ENCODE results near the gene GSK3B.

Gene GSK3B

DNA sequence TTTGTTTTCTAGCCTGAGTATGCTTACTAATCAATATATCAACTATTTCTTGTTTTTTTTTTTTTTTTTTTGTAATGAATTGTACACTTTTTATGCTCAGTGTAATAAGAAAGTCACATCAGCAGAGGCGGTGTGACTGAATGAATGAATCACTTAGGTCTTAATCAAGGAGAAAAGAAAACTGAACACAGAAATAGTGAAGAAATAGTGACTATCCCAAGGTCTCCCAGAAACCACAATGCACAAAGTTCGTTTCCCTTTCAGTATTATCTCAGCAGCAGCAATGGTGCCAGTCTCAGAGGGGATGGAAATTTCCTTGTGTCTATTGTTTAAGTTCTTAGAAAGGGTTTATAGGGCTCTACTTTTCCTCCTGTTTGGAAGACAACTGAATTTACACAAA lies 231.6 kb downstream of the GSK3B start:
- Histone ChIP-seq H3K4me3 (ENCODE audit: low read depth, low read length) (no peak overlapping the region), H3K79me2 (peaks cover 2% of the 10 kb centered on the region), H2AFZ (no peak overlapping the region), H3K27ac (no peak overlapping the region), H3K9me3 (ENCODE audit: control insufficient read depth, low read length) (no peaks in the 10 kb centered on the region), H3K4me2 (ENCODE audit: low read length) (no peak overlapping the region), H3K4me1 (no peaks in the 10 kb centered on the region), H3K9ac (no peak overlapping the region), H3K36me3 (ENCODE audit: control insufficient read depth, insufficient read depth, low read length) (no peaks in the 10 kb centered on the region), H3K27me3 (ENCODE audit: control insufficient read depth, insufficient read depth, low read length) (no peaks in the 10 kb centered on the region)
- TF ChIP-seq, protein P1, sequence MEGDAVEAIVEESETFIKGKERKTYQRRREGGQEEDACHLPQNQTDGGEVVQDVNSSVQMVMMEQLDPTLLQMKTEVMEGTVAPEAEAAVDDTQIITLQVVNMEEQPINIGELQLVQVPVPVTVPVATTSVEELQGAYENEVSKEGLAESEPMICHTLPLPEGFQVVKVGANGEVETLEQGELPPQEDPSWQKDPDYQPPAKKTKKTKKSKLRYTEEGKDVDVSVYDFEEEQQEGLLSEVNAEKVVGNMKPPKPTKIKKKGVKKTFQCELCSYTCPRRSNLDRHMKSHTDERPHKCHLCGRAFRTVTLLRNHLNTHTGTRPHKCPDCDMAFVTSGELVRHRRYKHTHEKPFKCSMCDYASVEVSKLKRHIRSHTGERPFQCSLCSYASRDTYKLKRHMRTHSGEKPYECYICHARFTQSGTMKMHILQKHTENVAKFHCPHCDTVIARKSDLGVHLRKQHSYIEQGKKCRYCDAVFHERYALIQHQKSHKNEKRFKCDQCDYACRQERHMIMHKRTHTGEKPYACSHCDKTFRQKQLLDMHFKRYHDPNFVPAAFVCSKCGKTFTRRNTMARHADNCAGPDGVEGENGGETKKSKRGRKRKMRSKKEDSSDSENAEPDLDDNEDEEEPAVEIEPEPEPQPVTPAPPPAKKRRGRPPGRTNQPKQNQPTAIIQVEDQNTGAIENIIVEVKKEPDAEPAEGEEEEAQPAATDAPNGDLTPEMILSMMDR (IDR thresholded peaks at IDR 0.05) = no peak

DNA sequence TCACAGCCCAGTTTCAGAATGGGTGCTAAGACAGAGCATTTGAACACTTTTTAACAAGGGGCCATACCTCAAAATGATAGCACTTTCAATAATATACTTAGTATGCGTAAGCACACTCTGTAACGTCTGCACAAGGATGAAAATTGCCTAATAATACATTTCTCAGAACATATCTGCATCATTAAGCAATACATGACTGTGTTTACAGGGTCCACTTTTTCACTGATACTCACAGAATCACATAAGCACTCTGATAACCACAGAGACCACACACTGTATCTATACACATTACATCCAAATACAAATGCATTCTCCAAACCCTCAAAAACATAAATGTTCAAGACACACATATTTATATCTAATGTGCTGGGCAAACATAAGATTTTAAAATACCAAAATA lies 232.6 kb downstream of the GSK3B start:
- H3K9me3 ChIP-seq (ENCODE audit: control insufficient read depth, low read length) = no peaks in the 10 kb centered on the region
- no peak overlapping the region for H3K4me2 ChIP-seq (ENCODE audit: low read length)
- H3K4me1 ChIP-seq = no peaks in the 10 kb centered on the region
- H3K4me3 ChIP-seq (ENCODE audit: low read depth, low read length) = no peak overlapping the region
- no peak overlapping the region for H3K27ac ChIP-seq
- H3K79me2 ChIP-seq = peaks cover 2% of the 10 kb centered on the region
- H3K27me3 ChIP-seq (ENCODE audit: control insufficient read depth, insufficient read depth, low read length) = no peaks in the 10 kb centered on the region
- no peak overlapping the region for H3K9ac ChIP-seq
- TF ChIP-seq, protein P1 (IDR thresholded peaks at IDR 0.05) = no peak
- H2AFZ ChIP-seq = no peak overlapping the region
- H3K36me3 ChIP-seq (ENCODE audit: control insufficient read depth, insufficient read depth, low read length) = no peaks in the 10 kb centered on the region

DNA sequence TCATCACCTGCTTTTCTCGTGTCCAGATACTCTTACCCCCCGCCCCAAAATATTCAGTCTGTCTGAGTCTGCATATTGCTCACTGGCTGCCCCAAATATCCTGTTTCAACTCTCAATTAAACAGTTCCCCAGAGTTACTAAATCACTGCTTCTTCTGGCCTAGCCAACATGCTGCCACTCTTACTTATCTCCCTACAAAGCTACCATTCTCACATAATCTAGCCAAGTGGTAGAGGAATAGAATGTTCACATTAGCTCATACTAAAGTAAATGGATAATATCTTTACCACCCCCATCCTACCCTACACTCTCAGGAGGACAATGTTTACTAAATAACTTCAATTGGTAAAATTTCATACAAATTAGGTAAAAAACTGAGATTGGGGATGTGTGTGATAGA lies 234.5 kb downstream of the GSK3B start:
- H3K27ac ChIP-seq = no peak overlapping the region
- no peak overlapping the region for H3K4me2 ChIP-seq (ENCODE audit: low read length)
- H3K79me2 ChIP-seq = peaks cover 2% of the 10 kb centered on the region
- H3K4me3 ChIP-seq (ENCODE audit: low read depth, low read length) = no peak overlapping the region
- TF ChIP-seq, protein P1 (IDR thresholded peaks at IDR 0.05) = no peak
- no peaks in the 10 kb centered on the region for H3K4me1 ChIP-seq
- no peak overlapping the region for H2AFZ ChIP-seq
- no peak overlapping the region for H3K9ac ChIP-seq
- H3K27me3 ChIP-seq (ENCODE audit: control insufficient read depth, insufficient read depth, low read length) = no peaks in the 10 kb centered on the region
- no peaks in the 10 kb centered on the region for H3K36me3 ChIP-seq (ENCODE audit: control insufficient read depth, insufficient read depth, low read length)
- no peaks in the 10 kb centered on the region for H3K9me3 ChIP-seq (ENCODE audit: control insufficient read depth, low read length)

DNA sequence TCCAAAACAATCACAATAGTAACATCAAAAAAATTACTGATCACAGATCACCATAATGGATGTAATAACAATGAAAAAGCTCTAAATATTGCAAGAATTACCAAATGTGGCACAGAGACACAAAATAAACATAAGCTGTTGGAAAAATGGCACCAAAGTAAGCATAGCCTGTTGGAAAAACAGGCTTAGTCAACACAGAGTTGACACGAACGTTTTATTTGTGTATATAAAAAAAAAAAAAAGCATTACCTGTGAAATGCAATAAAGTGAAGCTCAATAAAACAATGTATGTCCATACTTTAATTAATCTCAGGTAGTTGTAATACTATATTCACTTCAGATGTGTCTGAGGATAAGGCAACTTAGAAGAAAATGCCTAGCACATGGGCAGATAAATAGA lies 235.3 kb downstream of the GSK3B start:
- Histone ChIP-seq H3K27me3 (ENCODE audit: control insufficient read depth, insufficient read depth, low read length) (no peaks in the 10 kb centered on the region), H3K9me3 (ENCODE audit: control insufficient read depth, low read length) (no peaks in the 10 kb centered on the region), H3K27ac (no peak overlapping the region), H3K79me2 (peaks cover 2% of the 10 kb centered on the region), H3K4me2 (ENCODE audit: low read length) (no peak overlapping the region), H3K9ac (no peak overlapping the region), H3K36me3 (ENCODE audit: control insufficient read depth, insufficient read depth, low read length) (no peaks in the 10 kb centered on the region), H2AFZ (no peak overlapping the region), H3K4me1 (no peaks in the 10 kb centered on the region), H3K4me3 (ENCODE audit: low read depth, low read length) (no peak overlapping the region)
- TF ChIP-seq, protein P1 (IDR thresholded peaks at IDR 0.05) = no peak

DNA sequence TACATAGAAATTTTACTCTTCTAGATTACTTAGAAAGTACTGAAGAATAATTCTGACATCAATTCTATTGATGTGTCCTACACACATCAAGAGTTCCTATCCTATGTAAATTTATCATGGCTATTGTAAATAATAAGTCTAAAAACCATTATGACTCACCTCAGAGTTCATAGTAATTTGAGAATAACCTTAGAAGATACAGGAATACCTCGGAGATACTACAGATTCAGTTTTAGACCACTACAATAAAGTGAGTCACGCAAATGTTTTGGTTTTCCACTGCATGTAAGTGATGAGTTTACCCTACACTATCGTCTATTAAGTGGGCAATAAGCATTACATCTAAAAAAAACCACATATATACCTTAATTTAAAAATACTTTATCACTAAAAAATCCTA lies 237.6 kb downstream of the GSK3B start:
- no peak overlapping the region for H3K4me2 ChIP-seq (ENCODE audit: low read length)
- H2AFZ ChIP-seq = no peak overlapping the region
- no peak overlapping the region for H3K4me3 ChIP-seq (ENCODE audit: low read depth, low read length)
- H3K27me3 ChIP-seq (ENCODE audit: control insufficient read depth, insufficient read depth, low read length) = no peaks in the 10 kb centered on the region
- no peak overlapping the region for H3K27ac ChIP-seq
- H3K9me3 ChIP-seq (ENCODE audit: control insufficient read depth, low read length) = no peaks in the 10 kb centered on the region
- H3K4me1 ChIP-seq = no peaks in the 10 kb centered on the region
- peaks cover under 1% of the 10 kb centered on the region for H3K79me2 ChIP-seq
- TF ChIP-seq, protein P1 (IDR thresholded peaks at IDR 0.05) = no peak
- H3K9ac ChIP-seq = no peak overlapping the region
- H3K36me3 ChIP-seq (ENCODE audit: control insufficient read depth, insufficient read depth, low read length) = no peaks in the 10 kb centered on the region
